HG02884 (cell line): ENCODE results near the gene IPO5.

ENCODE experiments used
- ATAC-seq: cut with Tn5 transposase; IDR thresholded peaks from one replicate; pipeline ENCODE4 v1.9.1; 2021; ENCODE audit warnings: mild to moderate bottlenecking, moderate library complexity; ENCODE audit not compliant: unreplicated experiment

IPO5 gene

DNA sequence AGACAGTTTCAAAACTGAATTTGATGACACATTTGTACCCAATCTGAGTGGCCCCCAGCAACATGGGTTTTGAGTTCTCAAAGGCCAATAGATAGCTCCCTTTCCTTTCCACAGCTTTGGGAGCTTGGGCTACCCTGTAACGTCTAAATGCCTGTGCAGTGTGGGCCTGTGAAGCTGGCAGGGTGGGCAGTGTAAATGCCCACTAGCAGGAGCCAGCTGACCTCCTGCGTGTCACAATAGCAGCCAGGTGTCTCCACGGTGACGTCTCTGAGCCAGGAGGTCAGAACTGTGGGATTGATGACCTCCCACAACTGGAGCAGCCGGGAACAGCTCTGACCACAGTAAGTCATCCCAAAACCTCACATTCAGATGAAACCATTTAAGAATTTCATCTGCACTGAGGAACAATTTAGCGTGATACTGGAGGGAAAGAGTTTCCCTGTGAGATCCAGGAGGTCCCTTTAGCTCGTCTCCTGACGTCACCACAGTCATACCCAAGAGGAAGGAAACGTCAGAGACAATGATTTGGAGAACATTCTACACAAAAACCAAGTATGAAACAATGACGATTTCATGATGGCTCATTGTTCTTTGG, at the start of gene IPO5:
IPO5 (plus strand) TSS at position 300 of the 595 bp plus-strand sequence. CDS start 23,022 bp downstream, outside the sequence.
- ATAC-seq: no peak

- no peak for ATAC-seq
Measured at GRCh38 chr13:97904059-97904458, 49.4 kb upstream of the IPO5 start.

DNA sequence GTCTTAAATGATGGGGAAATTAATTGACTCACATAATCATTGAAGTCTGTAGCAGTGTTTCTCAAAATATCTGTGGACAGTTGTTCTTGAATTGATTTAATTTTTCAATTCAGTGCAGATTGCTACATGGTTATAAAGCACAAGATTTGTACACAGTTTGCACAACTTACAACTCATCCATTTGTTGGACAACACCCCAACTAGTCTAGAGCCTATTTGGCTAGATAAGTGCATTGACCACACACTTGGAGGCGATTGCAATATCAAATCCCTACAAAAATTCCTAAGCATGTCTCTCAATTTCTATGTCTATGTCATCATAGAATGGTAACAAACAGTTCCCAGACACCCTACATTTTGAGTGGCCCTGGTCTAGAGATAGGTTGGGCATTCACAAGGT, 48.0 kb upstream of the IPO5 start:
- no peak for ATAC-seq

DNA sequence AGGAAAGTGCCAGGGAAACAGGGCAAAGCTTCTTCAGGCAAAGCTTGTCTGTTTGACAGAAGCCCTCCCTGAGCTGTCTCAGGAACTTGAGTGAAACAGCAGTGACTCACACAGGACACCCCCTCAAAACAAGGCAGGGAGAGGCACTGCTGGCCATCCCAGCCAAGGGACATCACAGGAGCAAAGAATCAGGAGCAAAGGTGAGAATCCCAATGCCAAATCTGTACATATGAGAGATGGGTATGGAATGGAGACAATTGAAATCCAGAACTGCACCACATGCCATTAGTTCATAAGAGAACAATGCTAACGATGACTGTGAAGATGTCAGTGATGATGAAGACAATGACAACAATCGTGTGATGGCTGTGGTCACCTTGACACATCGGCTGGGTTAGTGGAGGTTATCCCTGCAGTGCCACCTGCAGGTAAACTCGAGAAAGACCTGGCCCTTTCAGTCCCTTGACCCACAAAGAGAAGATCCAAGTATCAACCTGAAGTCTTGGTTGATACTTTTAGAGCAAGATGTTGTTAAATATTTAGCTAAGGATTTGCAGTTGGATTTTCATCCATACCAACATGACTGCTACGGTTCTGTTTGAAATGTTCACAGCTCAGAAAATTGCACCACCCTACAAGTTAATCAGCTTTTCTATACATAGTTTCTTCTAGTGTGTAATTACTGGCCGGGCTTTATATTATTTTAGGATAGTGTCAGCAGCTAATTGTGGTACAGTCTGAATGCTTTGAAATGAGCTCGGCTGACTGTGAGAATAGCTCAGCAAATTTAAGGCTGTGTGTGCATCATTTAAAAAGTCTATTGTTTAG, 42.0 kb upstream of the IPO5 start:
- peak; percentile 62 for ATAC-seq

- ATAC-seq: no peak
Measured at GRCh38 chr13:97912139-97912535, 41.3 kb upstream of the IPO5 start.

GRCh38 chr13:97913206-97913605, 40.3 kb upstream of the IPO5 start:
- ATAC-seq: no peak

DNA sequence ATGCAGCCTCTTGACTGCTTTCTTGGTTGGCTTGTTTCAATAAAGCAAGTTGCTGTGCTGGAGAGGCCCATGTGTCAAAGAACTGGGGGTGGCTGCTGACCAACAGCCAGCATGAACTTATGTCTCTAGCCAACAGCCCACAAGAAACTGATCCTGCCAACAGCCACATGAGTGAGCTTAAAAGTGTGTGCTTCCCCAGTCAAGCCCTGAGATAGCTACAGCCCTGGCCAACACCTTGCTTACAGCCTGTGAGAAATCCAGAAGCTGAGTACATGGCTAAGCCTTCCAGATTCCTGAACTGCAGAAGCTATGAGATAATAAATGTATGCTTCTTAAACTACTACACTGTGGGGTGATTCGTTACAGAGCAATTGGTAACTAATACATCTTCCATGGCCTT, 38.9 kb upstream of the IPO5 start:
- no peak for ATAC-seq

- no peak for ATAC-seq
Measured at GRCh38 chr13:97921176-97921816, 32.2 kb upstream of the IPO5 start.

- no peak for ATAC-seq
Measured at GRCh38 chr13:97928301-97928700, 25.2 kb upstream of the IPO5 start.

DNA sequence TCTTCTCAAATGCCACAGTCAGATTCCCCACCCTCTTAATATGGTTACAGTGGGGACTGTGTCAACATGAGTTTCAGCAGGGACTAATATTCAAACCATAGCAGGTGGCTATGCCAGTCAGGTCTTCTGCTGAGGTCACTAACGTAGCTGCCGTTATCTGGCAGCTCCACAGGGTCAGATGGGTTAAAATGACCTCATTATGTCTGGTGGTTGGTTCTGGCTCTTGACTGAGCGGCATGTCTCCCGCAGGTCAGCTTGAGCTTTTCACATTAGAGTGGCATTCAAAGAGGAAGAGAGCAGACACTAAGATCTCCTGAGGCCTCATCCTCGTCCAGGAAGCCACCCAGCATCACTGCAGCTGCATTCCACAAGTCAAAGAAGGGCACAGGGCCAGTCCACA, 21.4 kb upstream of the IPO5 start:
- ATAC-seq: no peak

DNA sequence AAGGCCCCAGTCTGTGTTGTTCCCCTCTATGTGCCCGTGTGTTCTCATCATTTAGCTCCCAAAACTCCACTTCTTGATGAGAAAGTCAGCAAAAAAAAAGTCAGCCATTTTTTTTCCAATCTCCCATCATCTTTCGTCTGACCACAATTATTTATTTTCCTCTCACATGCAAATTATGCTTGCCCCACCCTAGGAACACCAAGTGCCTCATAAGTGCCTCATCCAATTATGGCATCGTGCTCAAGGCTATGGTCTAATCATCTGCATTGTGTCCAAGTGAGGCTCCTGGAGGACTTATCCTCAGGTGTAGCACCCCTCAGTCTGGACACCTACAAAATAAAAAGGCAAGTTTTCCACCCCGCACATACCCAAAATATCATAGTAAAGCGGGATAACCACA, 20.8 kb upstream of the IPO5 start:
- no peak for ATAC-seq

- no peak for ATAC-seq
Measured at GRCh38 chr13:97933776-97934175, 19.7 kb upstream of the IPO5 start.

GRCh38 chr13:97934590-97934989, 18.9 kb upstream of the IPO5 start:
- ATAC-seq: no peak

GRCh38 chr13:97935071-97935470, 18.4 kb upstream of the IPO5 start:
- ATAC-seq: no peak

DNA sequence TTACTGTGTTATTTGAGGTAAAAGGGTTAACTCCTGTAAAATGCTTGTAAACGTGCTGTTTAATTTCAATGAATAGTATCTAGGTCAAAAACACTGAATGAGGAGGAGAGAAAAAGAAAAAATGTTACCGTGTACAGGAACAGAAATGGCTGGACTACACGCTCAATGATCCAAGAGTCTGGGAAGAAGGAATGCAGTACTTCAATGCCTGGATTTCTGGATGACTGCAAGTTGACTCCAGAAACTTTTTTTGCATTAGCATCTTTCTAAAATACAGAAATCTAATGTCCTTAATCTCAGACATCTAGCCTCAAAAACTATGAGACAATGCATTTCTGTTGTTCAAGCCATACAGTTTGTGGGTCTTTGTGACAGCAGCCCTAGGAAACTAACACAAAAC, 17.4 kb upstream of the IPO5 start:
- ATAC-seq: no peak

DNA sequence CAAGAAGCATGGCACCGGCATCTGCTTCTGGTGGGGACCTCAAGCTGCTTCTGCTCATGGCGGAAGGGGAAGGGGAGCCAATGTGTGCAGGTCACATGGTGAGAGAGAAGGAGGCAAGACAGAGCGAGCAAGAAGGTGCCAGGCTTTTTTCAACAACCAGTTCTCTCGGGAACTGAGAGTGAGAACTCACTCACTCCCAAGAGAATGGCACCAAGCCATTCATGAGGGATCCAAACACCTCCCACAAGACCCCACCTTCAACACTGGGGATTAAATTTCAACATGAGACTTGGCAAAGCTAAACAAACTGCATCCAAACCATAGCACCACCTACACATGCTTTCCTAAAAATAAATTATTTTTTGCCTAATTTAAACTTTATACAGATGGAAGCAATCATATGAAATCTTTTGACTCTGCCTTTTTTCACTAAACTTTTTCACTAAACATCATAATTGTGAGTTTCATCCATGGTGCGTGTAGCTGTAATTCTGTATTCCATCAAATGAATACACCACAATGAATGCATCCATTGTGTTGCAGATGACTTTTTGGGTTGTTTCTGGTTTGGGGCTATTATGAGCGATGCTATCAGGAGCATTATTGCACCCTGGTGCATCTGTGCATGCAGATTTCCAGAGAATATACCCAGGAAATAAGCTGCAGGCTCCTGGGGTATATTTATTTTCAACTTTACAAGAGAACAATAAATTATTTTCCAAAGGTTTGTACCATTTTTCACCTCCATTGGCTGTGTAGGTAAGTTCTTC, 14.6 kb upstream of the IPO5 start:
- ATAC-seq: no peak

- ATAC-seq: no peak
Measured at GRCh38 chr13:97944396-97945029, 9.0 kb upstream of the IPO5 start.

DNA sequence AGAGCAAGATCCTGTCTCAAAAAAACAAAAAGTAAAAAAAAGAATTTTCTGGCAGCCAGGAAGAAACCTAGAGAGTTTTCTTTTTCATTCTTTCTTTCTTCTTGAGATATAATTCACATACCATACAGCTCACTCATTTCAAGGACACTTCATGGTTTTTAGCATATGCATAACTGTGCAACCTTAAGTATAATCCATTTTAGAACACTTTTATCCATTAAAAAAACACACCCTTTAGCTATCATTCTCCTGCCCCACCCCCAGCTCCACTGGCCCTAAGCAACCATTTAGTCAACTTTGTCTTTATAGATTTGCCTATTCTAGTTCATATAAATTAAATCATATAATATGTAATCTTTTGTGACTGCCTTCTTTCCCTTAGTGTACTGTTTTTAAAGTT, 8.1 kb upstream of the IPO5 start:
- ATAC-seq: no peak

- ATAC-seq: no peak
Measured at GRCh38 chr13:97945792-97946419, 7.6 kb upstream of the IPO5 start.

DNA sequence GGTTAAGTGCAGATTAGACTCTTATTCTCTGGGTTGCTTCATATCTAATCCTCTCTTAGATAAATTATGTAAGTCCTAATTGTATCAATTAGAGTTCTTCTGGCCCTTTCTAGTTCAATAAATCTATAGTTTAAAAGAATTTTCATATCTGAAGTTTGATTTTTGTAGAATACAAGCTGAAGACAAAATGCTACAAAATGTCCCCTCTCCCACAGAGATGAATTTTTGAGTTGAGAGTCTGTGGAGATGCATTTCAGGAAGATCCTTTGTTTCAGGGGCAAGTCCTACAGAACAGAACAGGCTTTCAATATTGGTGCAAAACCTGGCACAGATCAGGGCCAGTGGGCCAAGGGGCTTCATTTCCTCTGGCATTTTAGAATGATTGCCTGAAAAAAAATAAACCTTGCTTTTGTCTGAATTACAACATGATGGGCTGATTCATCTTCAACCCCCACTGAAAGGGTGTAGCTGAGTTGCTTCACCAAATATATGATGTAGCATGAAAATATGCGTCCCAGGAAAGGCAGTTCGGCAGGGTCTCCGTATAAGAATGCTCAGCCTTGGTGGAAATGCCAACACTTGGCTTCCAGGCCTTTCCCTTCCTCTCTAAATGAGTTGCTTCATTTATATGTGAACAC, 6.4 kb upstream of the IPO5 start:
- no peak for ATAC-seq
